ENCODE results near the gene CLCA4.

GRCh38 chr1:86500714-86501113 lies 46.2 kb upstream of the CLCA4 start:
- TF ChIP-seq CTCF (conservative IDR thresholded peaks at IDR 0.05; ENCODE audit: low read depth, low read length) (no peak), CEBPB (IDR thresholded peaks at IDR 0.05; ENCODE audit: low read depth, low read length) (no peak), POLR2A (IDR thresholded peaks at IDR 0.05; ENCODE audit: low read depth, low read length) (no peak), RCOR1 (IDR thresholded peaks at IDR 0.05; ENCODE audit: insufficient replicate concordance, low read length) (no peak), RFX5 (IDR thresholded peaks at IDR 0.05; ENCODE audit: low read depth, low read length) (no peak)
